HAP-1 (cell line): Measurements from ENCODE around the gene DAAM1.

Experiments used
- DNase-seq, 2 experiments: peaks; one replicate each; pipeline ENCODE4 v3.0.0-alpha.2; 2016 to 2020; ENCODE audit warnings: low spot score in 2 of 2
- H3K27me3 ChIP-seq: fragments of 250-450 bp; sonication (Bioruptor Pico); 2 replicates; pipeline ENCODE4 v1.5.1; 2020; ENCODE audit warnings: low read depth, mild to moderate bottlenecking, moderate library complexity
- H3K36me3 ChIP-seq: fragments of 250-450 bp; sonication (Bioruptor Pico); replicated peaks from 2 replicates; pipeline ENCODE4 v1.5.1; 2020; ENCODE audit warnings: mild to moderate bottlenecking
- H3K4me1 ChIP-seq: fragments of 250-450 bp; sonication (Bioruptor Pico); 2 replicates; pipeline ENCODE4 v1.5.1; 2020; ENCODE audit warnings: mild to moderate bottlenecking
- H3K4me3 ChIP-seq: fragments of 250-450 bp; sonication (Bioruptor Pico); 2 replicates; pipeline ENCODE4 v1.5.1; 2020; ENCODE audit warnings: mild to moderate bottlenecking, moderate library complexity
- H3K9me3 ChIP-seq: fragments of 250-450 bp; sonication (Bioruptor Pico); 2 replicates; pipeline ENCODE4 v1.5.1; 2020; ENCODE audit warnings: mild to moderate bottlenecking, moderate library complexity
- in situ Hi-C: fragments of 300-500 bp; cut with MboI; formaldehyde crosslinking; loops from 3 replicates; pipeline ENCODE4 v1.14.3; 2020; ENCODE audit warnings: low sequenced_read_pairs, inconsistent platforms, mixed read lengths

Gene DAAM1

DNA sequence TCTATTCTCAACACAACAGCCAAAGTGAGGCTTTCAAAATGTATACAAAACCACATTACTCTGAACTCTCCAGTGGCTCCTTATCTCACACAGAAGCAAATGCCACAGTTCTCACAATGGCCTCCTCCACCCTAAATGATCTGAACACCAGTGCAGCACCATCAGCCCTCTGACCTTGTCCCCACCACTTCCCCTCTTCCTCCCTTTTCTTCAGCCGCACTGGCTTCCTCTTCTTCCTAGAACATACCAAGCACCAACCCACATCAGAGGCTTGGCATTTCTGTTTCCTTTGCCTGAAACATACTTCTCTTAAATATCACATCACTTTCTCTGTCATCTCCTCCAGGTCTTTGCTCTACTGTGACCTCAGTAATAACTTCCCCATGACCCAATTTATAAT, 210.4 kb downstream of the DAAM1 start:
- in situ Hi-C loops = no loop called here
- no peaks in the 10 kb centered on the region for H3K27me3 ChIP-seq
- no peaks in the 10 kb centered on the region for H3K4me1 ChIP-seq
- DNase-seq = no peak
- no peak overlapping the region for H3K4me3 ChIP-seq
- no peaks in the 10 kb centered on the region for H3K9me3 ChIP-seq
- no peaks in the 10 kb centered on the region for H3K36me3 ChIP-seq

DNA sequence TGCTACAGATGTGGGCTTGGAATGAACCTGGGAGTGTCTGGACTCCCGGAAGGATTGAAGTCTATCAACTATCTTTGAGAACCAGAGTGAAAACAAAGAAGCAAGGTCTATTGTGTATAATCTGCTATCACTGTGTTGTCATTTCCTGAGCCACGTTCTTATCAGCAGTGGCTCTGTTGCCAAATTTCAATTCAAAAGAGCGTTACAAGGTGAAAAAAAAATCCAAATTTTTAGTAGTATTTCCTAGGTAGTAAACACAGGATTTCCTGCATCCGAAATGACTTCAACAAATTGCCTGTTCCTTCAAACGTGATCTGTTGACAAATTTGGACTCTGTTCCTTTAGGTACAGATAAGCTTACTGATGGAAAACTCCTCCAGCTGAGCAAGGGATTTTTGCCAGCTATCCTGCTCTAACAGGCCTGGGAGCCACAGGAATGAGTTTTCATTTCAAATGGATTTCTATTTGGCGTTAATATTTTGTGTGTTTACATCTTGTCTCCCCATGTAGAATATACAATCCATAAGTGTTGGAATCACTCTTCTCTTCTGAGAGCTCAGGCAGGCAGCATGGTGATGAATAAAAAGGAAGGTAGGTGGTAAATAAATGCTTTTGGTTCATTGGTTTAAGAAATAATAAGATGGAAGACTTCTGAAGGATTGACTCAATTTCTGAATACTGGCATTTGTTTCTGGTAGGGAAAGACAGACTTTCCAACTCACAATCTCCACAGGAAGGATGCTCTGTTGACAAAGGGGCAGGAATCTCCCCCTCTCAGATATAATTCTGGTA, 218.2 kb downstream of the DAAM1 start:
- Histone ChIP-seq H3K4me3 (no peak overlapping the region), H3K36me3 (no peaks in the 10 kb centered on the region), H3K9me3 (no peaks in the 10 kb centered on the region; the same call in 1 of the 2 replicates), H3K4me1 (no peaks in the 10 kb centered on the region), H3K27me3 (no peaks in the 10 kb centered on the region)
- in situ Hi-C loops = no loop called here
- no peak for DNase-seq

DNA sequence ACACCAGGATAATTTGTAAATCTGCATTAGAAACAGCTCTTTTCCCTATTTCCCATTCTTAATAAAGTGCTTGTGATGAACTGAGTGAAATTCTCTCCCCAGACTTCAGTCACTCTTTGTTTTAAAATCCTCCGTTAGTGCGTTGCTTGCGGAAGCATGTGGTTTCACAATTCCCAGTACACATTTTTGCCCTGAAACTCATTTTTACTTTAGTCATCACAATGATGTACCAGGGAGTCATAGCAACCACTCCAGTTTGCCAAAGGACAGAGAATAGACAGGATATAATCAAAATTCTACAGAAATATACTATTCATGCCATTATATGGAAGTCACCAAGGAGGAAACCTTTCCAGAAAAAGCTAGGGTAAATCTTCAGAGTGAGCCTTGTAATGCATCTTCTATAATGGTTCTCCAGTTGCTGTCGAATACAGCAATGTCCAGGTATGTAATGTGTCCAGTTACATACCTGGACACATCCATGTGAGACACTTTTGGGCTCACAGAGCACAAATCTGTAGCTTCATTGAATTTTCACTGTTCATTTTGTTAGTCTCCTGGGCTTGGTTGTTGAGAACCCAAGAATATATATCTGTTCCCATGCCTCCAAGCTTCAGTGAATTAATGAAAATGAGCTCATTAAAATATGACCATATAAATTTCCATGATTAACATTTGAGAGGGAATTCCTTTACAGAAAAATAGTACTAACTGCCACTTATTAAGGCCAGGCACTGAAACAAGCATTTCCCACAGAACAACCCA, 219.0 kb downstream of the DAAM1 start:
- DNase-seq = no peak
- Histone ChIP-seq H3K27me3 (no peaks in the 10 kb centered on the region), H3K9me3 (no peaks in the 10 kb centered on the region; the same call in 1 of the 2 replicates), H3K4me3 (no peak overlapping the region), H3K36me3 (no peaks in the 10 kb centered on the region), H3K4me1 (no peaks in the 10 kb centered on the region)
- in situ Hi-C loops = no loop called here

DNA sequence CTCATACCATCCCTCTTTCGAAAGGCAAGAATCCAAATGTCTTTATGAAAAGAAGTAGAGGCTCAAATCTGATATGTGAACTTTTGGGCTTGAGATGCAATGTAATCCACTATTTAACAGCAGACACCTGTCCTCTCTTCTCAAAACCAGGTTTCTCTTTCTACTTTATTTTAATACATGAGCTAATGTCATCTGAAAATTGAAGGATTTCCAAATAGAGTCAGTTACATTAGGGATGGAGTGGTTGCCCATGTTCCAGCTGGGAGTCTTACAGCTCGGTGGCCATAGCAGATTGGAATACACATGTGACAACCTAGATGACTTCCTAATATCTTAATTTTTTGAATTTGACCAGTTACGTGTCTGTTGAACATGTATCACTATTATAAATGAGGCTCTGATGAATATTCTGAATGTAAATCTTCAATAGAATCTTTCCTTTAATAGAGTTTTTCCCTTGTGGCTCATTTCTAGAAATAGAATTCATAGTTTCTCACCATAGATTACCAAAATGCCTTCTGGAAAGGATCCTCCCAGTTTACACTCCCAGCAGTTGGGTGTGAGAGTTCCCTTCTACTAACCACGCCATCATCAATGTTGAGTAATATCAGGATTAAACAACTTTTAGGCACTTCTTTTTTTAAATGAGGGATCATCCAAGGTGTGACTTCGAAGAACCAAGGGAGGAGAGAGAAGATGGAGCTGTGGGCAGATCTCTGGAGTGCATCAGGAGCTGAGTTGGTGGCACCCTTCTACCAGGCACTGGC, 227.6 kb downstream of the DAAM1 start:
- no peaks in the 10 kb centered on the region for H3K9me3 ChIP-seq
- no peaks in the 10 kb centered on the region for H3K4me1 ChIP-seq
- H3K36me3 ChIP-seq = no peaks in the 10 kb centered on the region
- H3K27me3 ChIP-seq = no peaks in the 10 kb centered on the region
- in situ Hi-C loops = no loop called here
- DNase-seq = no peak
- H3K4me3 ChIP-seq = no peak overlapping the region

DNA sequence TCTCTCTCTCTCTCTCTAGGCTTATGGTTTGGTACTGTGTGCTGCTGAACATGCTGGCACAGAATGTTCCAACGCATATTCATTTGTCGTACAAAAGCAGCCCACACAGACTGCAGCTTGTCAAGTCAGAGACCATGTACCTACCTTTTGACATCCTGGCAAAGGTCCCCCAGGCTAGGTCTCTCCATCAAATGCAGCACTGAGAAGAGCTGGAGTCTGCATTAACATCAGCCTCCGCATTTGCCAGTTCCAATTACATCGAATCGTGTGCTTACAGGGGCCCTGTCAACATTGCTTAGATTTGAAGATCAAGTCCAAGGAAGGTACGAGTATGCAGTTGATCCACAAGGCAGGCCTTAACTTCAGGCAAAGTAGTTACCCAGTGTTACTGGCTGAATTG, 228.8 kb downstream of the DAAM1 start:
- DNase-seq = no peak
- in situ Hi-C loops = no loop called here
- Histone ChIP-seq H3K4me3 (no peak overlapping the region), H3K27me3 (no peaks in the 10 kb centered on the region), H3K36me3 (no peaks in the 10 kb centered on the region; the same call in 1 of the 2 replicates), H3K4me1 (no peaks in the 10 kb centered on the region), H3K9me3 (no peaks in the 10 kb centered on the region)

DNA sequence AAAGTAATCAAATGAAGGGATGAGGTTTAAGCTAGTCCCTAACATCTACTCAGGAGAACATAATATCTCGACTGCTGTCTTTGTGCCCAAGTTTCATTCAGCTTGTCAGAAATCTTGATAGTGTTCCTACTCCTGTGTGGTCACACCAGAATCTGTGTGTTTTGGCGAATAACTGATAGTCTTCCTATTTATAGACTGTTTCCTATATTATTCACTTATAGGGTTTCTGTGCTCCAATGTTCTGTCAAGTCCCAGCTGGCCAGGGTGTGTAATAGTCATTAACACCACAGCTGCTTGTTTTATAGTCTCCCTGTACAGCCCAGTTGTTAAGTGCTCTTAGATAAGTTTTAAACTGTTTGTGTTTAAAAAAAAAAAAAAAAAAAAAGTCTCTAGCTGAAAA, 230.8 kb downstream of the DAAM1 start:
- H3K4me1 ChIP-seq = no peaks in the 10 kb centered on the region

More for the DNA sequence above, 230.8 kb downstream of the DAAM1 start:
- in situ Hi-C loops = no loop called here
- H3K27me3 ChIP-seq = no peaks in the 10 kb centered on the region
- H3K4me3 ChIP-seq = no peak overlapping the region
- DNase-seq = no peak
- H3K9me3 ChIP-seq = no peaks in the 10 kb centered on the region
- H3K36me3 ChIP-seq = no peaks in the 10 kb centered on the region; the same call in 1 of the 2 replicates
